ENCODE results near the gene SLC38A1. TPM values are rescaled to one million over a fixed set of nuclear protein-coding genes. Genes with fewer than 3 reads are reported as not detected.

SLC38A1 gene
- total RNA-seq, 1 experiment from 2014 or later: 155 TPM

GRCh38 chr12:46214668-46215436 is 54.0 kb downstream of the SLC38A1 start:
- Histone ChIP-seq H3K4me3 (replicated peaks in 1 of 2; ENCODE audit: low read depth in 1 of 2, low read length in 2 of 2) (no peak overlapping the region), H4K20me1 (ENCODE audit: insufficient read depth) (no peaks in the 10 kb centered on the region), H3K4me2 (ENCODE audit: low read length) (no peak overlapping the region), H3K27ac (ENCODE audit: low read depth, low read length) (no peak overlapping the region), H3K27me3 (ENCODE audit: insufficient read depth, low read length) (no peaks in the 10 kb centered on the region), H3K9ac (ENCODE audit: low read length) (no peak overlapping the region), H3K9me2 (ENCODE audit: insufficient read depth) (no peaks in the 10 kb centered on the region), H3K4me1 (ENCODE audit: control insufficient read depth in 1 of 2, insufficient read depth in 2 of 2, low read length in 2 of 2) (peaks cover 9 to 14% of the 10 kb centered on the region in 2 experiments), H2AFZ (ENCODE audit: low read depth, low read length, poor library complexity, severe bottlenecking) (no peak overlapping the region), H3K79me2 (ENCODE audit: insufficient read depth, low read length) (peaks cover 62% of the 10 kb centered on the region), H3K36me3 (ENCODE audit: control insufficient read depth in 1 of 2, insufficient read depth in 2 of 2, low read length in 2 of 2) (peaks cover 3 to 24% of the 10 kb centered on the region in 2 experiments; a peak in 2 of 4 replicates), H3K9me3 (ENCODE audit: control insufficient read depth in 1 of 2, insufficient read depth in 1 of 2, low read depth in 1 of 2, low read length in 2 of 2) (no peaks in the 10 kb centered on the region)
- TF ChIP-seq POLR2A (IDR thresholded peaks at IDR 0.05; ENCODE audit: borderline replicate concordance, extremely low read depth, insufficient read depth, insufficient read length) (no peak), TCF7L2 (IDR thresholded peaks at IDR 0.05; ENCODE audit: borderline replicate concordance, extremely low read depth, insufficient read depth, insufficient read length) (no peak)
- TF ChIP-seq, protein P1, sequence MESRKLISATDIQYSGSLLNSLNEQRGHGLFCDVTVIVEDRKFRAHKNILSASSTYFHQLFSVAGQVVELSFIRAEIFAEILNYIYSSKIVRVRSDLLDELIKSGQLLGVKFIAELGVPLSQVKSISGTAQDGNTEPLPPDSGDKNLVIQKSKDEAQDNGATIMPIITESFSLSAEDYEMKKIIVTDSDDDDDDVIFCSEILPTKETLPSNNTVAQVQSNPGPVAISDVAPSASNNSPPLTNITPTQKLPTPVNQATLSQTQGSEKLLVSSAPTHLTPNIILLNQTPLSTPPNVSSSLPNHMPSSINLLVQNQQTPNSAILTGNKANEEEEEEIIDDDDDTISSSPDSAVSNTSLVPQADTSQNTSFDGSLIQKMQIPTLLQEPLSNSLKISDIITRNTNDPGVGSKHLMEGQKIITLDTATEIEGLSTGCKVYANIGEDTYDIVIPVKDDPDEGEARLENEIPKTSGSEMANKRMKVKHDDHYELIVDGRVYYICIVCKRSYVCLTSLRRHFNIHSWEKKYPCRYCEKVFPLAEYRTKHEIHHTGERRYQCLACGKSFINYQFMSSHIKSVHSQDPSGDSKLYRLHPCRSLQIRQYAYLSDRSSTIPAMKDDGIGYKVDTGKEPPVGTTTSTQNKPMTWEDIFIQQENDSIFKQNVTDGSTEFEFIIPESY (IDR thresholded peaks at IDR 0.05; ENCODE audit: extremely low read depth, insufficient replicate concordance, low read length): no peak
- BruUV-seq (replicated peaks): no TSS peak
- intact Hi-C loops (cut with micrococcal nuclease): no loop called here
- RAD21 ChIA-PET (ENCODE audit: low non-redundant PET in 1 of 2, low total read pairs in 2 of 2, uncharacterized antibody in 2 of 2, unreplicated experiment in 2 of 2): no interaction called here
- no peak for ATAC-seq
- CTCF ChIA-PET: no interaction called here
- POLR2A ChIA-PET: no interaction called here
- no peak for DNase-seq (ENCODE audit: low read depth, low spot score)

Data from HCT116 (cell line).